NOMO-1 (cell line): ENCODE results near the gene POU2AF1.
A peak's percentile ranks its signal among the peaks of the same experiment; 100 is the strongest.
"Not testable (repeated sequence)": the region's sequence is repeated elsewhere in the genome, so short reads cannot be mapped to it uniquely, and the experiment has no call there.

ENCODE experiments used
- DNase-seq, 2 experiments: peaks; one replicate each; lab custom pipeline; 2025; ENCODE audit not compliant: unreplicated experiment in 2 of 2; lab: John Stamatoyannopoulos, UW

POU2AF1 gene

GRCh38 chr11:111322534-111322933 lies 56.5 kb downstream of the POU2AF1 start:
- DNase-seq = no peak

- DNase-seq = no peak
Observed at GRCh38 chr11:111320728-111321568, 58.1 kb downstream of the POU2AF1 start.

- not testable (repeated sequence) for DNase-seq
Observed at GRCh38 chr11:111320199-111320598, 58.9 kb downstream of the POU2AF1 start.

- DNase-seq = no peak
Observed at GRCh38 chr11:111319296-111319695, 59.8 kb downstream of the POU2AF1 start.

- no peak for DNase-seq
Observed at GRCh38 chr11:111312076-111312475, 67.0 kb downstream of the POU2AF1 start.

- DNase-seq = no peak
Observed at GRCh38 chr11:111310723-111311122, 68.4 kb downstream of the POU2AF1 start.

GRCh38 chr11:111310088-111310487 lies 69.0 kb downstream of the POU2AF1 start:
- no peak for DNase-seq

- no peak for DNase-seq
Observed at GRCh38 chr11:111309215-111309915, 69.7 kb downstream of the POU2AF1 start.

GRCh38 chr11:111308140-111308539 lies 70.9 kb downstream of the POU2AF1 start:
- no peak for DNase-seq

- DNase-seq = no peak
Observed at GRCh38 chr11:111307472-111308108, 71.5 kb downstream of the POU2AF1 start.

GRCh38 chr11:111306321-111306720 lies 72.8 kb downstream of the POU2AF1 start:
- no peak for DNase-seq

- peak; percentile 37 to 48 for DNase-seq
Observed at GRCh38 chr11:111305876-111306275, 73.2 kb downstream of the POU2AF1 start.

GRCh38 chr11:111305162-111305802 lies 73.8 kb downstream of the POU2AF1 start:
- DNase-seq = no peak

GRCh38 chr11:111303461-111303860 lies 75.6 kb downstream of the POU2AF1 start:
- no peak for DNase-seq

- DNase-seq = no peak
Observed at GRCh38 chr11:111302298-111302697, 76.8 kb downstream of the POU2AF1 start.
